ENCODE results near the gene KLHDC1.
"Not testable (repeated sequence)": the region's sequence is repeated elsewhere in the genome, so short reads cannot be mapped to it uniquely, and the experiment has no call there.

Gene KLHDC1

DNA sequence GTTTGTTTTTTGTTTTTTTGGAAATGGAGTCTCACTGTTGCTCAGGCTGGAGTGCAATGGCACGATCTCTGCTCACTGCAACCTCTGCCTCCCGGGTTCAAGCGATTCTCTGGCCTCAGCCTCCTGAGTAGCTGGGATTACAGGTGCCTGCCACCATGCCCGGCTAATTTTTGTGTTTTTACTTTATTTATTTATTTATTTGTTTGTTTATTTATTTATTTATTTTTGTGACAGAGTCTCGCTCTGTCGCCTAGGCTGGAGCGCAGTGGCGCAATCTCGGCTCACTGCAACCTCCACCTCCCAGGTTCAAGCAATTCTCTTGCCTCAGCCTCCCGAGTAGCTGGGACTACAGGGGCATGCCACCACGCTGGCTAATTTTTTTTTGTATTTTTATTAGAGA lies 18.1 kb downstream of the KLHDC1 start:
- H2AFZ ChIP-seq (ENCODE audit: low read length); H3K4me2 ChIP-seq (ENCODE audit: low read depth, low read length, poor library complexity, severe bottlenecking); H3K4me1 ChIP-seq (ENCODE audit: insufficient read depth, low read length, poor library complexity, severe bottlenecking); H4K20me1 ChIP-seq (ENCODE audit: insufficient read depth, low read length, poor library complexity, severe bottlenecking); H3K36me3 ChIP-seq (ENCODE audit: insufficient read depth, low read length); H3K27me3 ChIP-seq (ENCODE audit: insufficient read depth, low read length, poor library complexity, severe bottlenecking); H3K9ac ChIP-seq (ENCODE audit: low read depth, low read length, poor library complexity, severe bottlenecking); H3K79me2 ChIP-seq (ENCODE audit: insufficient read depth, low read length); H3K4me3 ChIP-seq (ENCODE audit: low read length, poor library complexity, severe bottlenecking); H3K9me2 ChIP-seq (replicated peaks; ENCODE audit: low read depth, low read length); H3F3A ChIP-seq (ENCODE audit: low read depth); H3K9me3 ChIP-seq (ENCODE audit: insufficient read depth, low read depth, low read length): not testable (repeated sequence)

DNA sequence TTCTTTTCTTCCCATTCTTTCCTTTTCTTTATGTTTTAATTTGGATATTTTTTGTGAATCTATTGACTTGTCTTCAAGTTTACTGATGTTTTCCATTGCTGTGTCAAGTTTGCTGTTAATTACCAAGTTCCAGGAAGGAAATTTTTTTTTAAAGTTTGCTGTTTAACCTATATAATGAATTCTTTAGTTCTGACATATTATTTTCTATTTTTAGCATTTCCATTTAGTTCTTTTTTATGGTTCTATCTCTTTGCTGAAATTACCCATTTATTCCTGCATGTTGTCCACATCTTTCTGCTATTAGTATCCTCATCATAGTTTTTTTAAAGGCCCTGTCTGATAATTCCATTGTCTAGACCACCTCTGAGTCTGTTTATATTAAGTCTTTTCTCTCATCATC lies 27.8 kb downstream of the KLHDC1 start:
- Histone ChIP-seq H4K20me1 (ENCODE audit: insufficient read depth, low read length, poor library complexity, severe bottlenecking) (no peaks in the 10 kb centered on the region), H3F3A (ENCODE audit: low read depth) (no peaks in the 10 kb centered on the region), H3K27me3 (ENCODE audit: insufficient read depth, low read length, poor library complexity, severe bottlenecking) (no peaks in the 10 kb centered on the region), H3K4me2 (ENCODE audit: low read depth, low read length, poor library complexity, severe bottlenecking) (no peak overlapping the region), H3K9me3 (ENCODE audit: insufficient read depth, low read depth, low read length) (no peaks in the 10 kb centered on the region), H3K4me3 (ENCODE audit: low read length, poor library complexity, severe bottlenecking) (no peak overlapping the region), H3K4me1 (ENCODE audit: insufficient read depth, low read length, poor library complexity, severe bottlenecking) (no peaks in the 10 kb centered on the region), H3K36me3 (ENCODE audit: insufficient read depth, low read length) (no peaks in the 10 kb centered on the region), H3K9me2 (replicated peaks; ENCODE audit: low read depth, low read length) (no peaks in the 10 kb centered on the region), H3K79me2 (ENCODE audit: insufficient read depth, low read length) (no peaks in the 10 kb centered on the region), H3K9ac (ENCODE audit: low read depth, low read length, poor library complexity, severe bottlenecking) (no peak overlapping the region), H2AFZ (ENCODE audit: low read length) (no peak overlapping the region)
- no peak for TF ChIP-seq EZH2phosphoT487 (IDR thresholded peaks at IDR 0.05; ENCODE audit: borderline replicate concordance)
- TF ChIP-seq, protein P1, sequence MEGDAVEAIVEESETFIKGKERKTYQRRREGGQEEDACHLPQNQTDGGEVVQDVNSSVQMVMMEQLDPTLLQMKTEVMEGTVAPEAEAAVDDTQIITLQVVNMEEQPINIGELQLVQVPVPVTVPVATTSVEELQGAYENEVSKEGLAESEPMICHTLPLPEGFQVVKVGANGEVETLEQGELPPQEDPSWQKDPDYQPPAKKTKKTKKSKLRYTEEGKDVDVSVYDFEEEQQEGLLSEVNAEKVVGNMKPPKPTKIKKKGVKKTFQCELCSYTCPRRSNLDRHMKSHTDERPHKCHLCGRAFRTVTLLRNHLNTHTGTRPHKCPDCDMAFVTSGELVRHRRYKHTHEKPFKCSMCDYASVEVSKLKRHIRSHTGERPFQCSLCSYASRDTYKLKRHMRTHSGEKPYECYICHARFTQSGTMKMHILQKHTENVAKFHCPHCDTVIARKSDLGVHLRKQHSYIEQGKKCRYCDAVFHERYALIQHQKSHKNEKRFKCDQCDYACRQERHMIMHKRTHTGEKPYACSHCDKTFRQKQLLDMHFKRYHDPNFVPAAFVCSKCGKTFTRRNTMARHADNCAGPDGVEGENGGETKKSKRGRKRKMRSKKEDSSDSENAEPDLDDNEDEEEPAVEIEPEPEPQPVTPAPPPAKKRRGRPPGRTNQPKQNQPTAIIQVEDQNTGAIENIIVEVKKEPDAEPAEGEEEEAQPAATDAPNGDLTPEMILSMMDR (conservative IDR thresholded peaks at IDR 0.05; ENCODE audit: low read length) = no peak

DNA sequence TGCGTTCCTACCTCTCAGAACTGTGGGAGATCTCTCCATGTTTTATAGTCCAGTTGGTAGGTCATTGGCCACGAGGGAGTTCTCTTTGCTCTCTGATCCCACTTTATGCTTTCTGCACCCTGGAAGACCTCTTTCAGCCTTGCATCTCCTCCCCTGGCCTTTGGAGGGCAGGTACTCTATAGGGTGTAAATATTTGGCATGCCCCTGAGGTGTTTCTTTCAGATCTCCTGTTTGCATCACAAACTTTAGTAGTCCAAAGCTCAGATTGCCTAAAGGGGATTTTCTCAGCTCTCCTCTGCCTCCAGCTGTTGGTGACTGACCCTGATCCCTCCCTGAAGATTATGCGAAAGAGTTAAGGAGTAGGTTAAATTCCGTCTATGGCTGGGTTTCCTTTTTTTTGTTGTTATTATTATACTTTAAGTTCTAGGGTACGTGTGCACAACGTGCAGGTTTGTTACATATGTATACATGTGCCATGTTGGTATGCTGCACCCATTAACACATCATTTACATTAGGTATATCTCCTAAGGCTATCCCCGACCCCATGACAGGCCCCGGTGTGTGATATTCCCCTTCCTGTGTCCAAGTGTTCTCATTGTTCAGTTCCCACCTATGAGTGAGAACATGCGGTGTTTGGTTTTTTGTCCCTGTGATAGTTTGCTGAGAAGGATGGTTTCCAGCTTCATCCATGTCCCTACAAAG lies 29.0 kb downstream of the KLHDC1 start:
- H4K20me1 ChIP-seq (ENCODE audit: insufficient read depth, low read length, poor library complexity, severe bottlenecking); H3F3A ChIP-seq (ENCODE audit: low read depth); H3K9me2 ChIP-seq (replicated peaks; ENCODE audit: low read depth, low read length); H2AFZ ChIP-seq (ENCODE audit: low read length); H3K4me3 ChIP-seq (ENCODE audit: low read length, poor library complexity, severe bottlenecking); H3K9me3 ChIP-seq (ENCODE audit: insufficient read depth, low read depth, low read length); H3K4me1 ChIP-seq (ENCODE audit: insufficient read depth, low read length, poor library complexity, severe bottlenecking); H3K4me2 ChIP-seq (ENCODE audit: low read depth, low read length, poor library complexity, severe bottlenecking); H3K36me3 ChIP-seq (ENCODE audit: insufficient read depth, low read length); H3K79me2 ChIP-seq (ENCODE audit: insufficient read depth, low read length); H3K27me3 ChIP-seq (ENCODE audit: insufficient read depth, low read length, poor library complexity, severe bottlenecking); H3K9ac ChIP-seq (ENCODE audit: low read depth, low read length, poor library complexity, severe bottlenecking): not testable (repeated sequence)

DNA sequence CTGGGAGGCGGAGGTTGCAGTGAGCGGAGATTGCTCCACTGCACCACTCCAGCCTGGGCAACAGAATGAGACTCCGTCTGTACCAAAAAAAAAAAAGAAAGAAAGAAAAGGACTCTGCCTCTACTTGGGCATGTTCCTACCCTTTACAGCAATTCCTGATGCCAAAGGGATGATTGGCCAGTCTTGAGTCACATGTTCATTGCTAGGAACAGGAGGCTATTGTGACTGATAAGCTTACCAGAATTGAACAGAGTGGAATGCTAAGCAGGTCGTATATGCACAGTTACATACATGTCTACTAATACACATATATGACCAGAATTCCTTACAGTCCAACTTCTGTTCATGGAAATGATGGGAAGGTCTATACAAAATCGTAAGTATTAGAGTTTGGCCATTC lies 34.3 kb downstream of the KLHDC1 start:
- Histone ChIP-seq H3K4me2 (ENCODE audit: low read depth, low read length, poor library complexity, severe bottlenecking) (no peak overlapping the region), H3K36me3 (ENCODE audit: insufficient read depth, low read length) (no peaks in the 10 kb centered on the region), H3F3A (ENCODE audit: low read depth) (no peaks in the 10 kb centered on the region), H3K4me1 (ENCODE audit: insufficient read depth, low read length, poor library complexity, severe bottlenecking) (no peaks in the 10 kb centered on the region), H3K9me3 (ENCODE audit: insufficient read depth, low read depth, low read length) (no peaks in the 10 kb centered on the region), H4K20me1 (ENCODE audit: insufficient read depth, low read length, poor library complexity, severe bottlenecking) (no peaks in the 10 kb centered on the region), H3K9ac (ENCODE audit: low read depth, low read length, poor library complexity, severe bottlenecking) (no peak overlapping the region), H3K4me3 (ENCODE audit: low read length, poor library complexity, severe bottlenecking) (no peak overlapping the region), H3K9me2 (replicated peaks; ENCODE audit: low read depth, low read length) (no peaks in the 10 kb centered on the region), H3K79me2 (ENCODE audit: insufficient read depth, low read length) (no peaks in the 10 kb centered on the region), H3K27me3 (ENCODE audit: insufficient read depth, low read length, poor library complexity, severe bottlenecking) (no peaks in the 10 kb centered on the region), H2AFZ (ENCODE audit: low read length) (no peak overlapping the region)
- TF ChIP-seq, protein P1 (conservative IDR thresholded peaks at IDR 0.05; ENCODE audit: low read length) = no peak
- no peak for TF ChIP-seq EZH2phosphoT487 (IDR thresholded peaks at IDR 0.05; ENCODE audit: borderline replicate concordance)
